ENCODE measurements around the gene ZRANB2. TPM values are rescaled to one million over a fixed set of nuclear protein-coding genes. Genes with fewer than 3 reads are reported as not detected.

The ZRANB2 gene
- total RNA-seq, 2 experiments from 2014 or later, result 102 TPM

DNA sequence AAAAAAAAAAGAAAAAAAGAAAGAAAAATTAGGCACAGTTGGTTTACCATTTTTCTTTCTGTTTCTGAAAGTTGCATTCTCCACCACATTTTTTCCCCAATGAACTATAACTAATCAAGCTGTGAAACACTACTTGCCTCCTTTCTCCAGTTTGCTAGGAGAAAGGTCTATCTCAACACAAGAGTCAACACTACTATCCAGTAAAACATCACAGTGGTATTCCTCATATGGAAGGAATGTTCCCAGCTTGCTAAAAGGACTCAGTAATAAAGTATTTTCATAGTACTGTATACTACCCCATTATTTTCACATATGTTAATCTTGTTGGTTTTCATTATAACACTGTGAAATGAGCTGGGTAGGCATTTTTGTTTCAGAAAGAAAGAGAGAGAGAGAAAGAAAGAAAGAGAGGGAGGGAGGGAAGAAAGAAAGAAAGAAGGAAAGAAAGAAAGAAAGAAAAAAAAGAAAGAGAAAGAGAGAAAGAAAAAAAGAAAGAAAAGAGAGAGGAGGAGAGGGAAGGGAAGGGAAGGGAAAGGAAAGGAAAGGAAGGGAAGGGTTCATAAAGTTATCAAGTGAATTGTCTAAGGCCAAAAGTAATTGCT lies 41.1 kb downstream of the ZRANB2 start:
- H3K4me3 ChIP-seq (ENCODE audit: low read length), result no peak overlapping the region

DNA sequence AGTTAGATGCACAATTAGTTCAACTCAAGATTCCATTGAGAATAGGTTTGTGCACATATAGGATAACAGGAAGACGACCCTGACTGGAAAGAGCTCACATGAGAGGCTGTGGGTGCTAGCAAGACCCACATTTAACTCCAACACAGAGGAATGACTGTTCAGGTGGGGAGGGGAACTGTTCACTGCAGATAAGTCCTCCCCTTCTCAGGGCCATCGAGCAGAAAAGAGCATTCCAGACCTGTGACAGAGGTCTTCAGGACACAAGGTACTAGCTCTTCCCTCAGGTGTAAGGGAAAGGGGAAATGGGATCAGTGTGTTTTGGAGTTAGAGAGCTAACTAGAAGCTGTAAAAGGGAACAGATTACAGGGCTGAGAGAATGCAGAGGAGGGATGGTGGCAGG lies 41.9 kb downstream of the ZRANB2 start:
- Histone ChIP-seq H3K4me1 (ENCODE audit: insufficient read depth, low read length) (no peaks in the 10 kb centered on the region), H3K27ac (ENCODE audit: low read depth in 1 of 2, low read length in 2 of 2) (no peak overlapping the region), H3K9me3 (ENCODE audit: control insufficient read depth in 1 of 2, insufficient read depth in 1 of 2, low read length in 2 of 2) (no peaks in the 10 kb centered on the region), H3K36me3 (ENCODE audit: insufficient read depth, low read length) (no peaks in the 10 kb centered on the region), H3K27me3 (ENCODE audit: control insufficient read depth in 1 of 2, insufficient read depth in 2 of 2, low read length in 2 of 2) (peaks cover 6 to 16% of the 10 kb centered on the region in 2 experiments), H3K4me3 (ENCODE audit: low read length) (no peak overlapping the region)
- intact Hi-C loops (cut with DNase I, micrococcal nuclease), result no loop called here
- H3K27me3 Mint-ChIP-seq, result peaks cover 52% of the 10 kb centered on the region
- TF ChIP-seq, protein P1, sequence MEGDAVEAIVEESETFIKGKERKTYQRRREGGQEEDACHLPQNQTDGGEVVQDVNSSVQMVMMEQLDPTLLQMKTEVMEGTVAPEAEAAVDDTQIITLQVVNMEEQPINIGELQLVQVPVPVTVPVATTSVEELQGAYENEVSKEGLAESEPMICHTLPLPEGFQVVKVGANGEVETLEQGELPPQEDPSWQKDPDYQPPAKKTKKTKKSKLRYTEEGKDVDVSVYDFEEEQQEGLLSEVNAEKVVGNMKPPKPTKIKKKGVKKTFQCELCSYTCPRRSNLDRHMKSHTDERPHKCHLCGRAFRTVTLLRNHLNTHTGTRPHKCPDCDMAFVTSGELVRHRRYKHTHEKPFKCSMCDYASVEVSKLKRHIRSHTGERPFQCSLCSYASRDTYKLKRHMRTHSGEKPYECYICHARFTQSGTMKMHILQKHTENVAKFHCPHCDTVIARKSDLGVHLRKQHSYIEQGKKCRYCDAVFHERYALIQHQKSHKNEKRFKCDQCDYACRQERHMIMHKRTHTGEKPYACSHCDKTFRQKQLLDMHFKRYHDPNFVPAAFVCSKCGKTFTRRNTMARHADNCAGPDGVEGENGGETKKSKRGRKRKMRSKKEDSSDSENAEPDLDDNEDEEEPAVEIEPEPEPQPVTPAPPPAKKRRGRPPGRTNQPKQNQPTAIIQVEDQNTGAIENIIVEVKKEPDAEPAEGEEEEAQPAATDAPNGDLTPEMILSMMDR (IDR thresholded peaks at IDR 0.05), result no peak
- ATAC-seq (ENCODE audit: poor library complexity) (no peak), DNase-seq (no peak)
- no peaks in the 10 kb centered on the region for H3K4me1 Mint-ChIP-seq (ENCODE audit: low read depth)
- H3K36me3 Mint-ChIP-seq (ENCODE audit: low read depth), result no peaks in the 10 kb centered on the region
- ChIA-PET POLR2A (no interaction called here), CTCF (no interaction called here)
- no peak overlapping the region for H3K27ac Mint-ChIP-seq
- no peak overlapping the region for H3K4me3 Mint-ChIP-seq
- no peaks in the 10 kb centered on the region for H3K9me3 Mint-ChIP-seq

More for the DNA sequence above, 41.1 kb downstream of the ZRANB2 start:
- no peak overlapping the region for H3K27ac ChIP-seq (ENCODE audit: low read depth in 1 of 2, low read length in 2 of 2)
- ChIA-PET POLR2A (no interaction called here), CTCF (no interaction called here)
- Mint-ChIP-seq H3K27me3 (peaks cover 55% of the 10 kb centered on the region), H3K36me3 (ENCODE audit: low read depth) (no peaks in the 10 kb centered on the region), H3K4me1 (ENCODE audit: low read depth) (no peaks in the 10 kb centered on the region), H3K27ac (no peak overlapping the region), H3K9me3 (no peaks in the 10 kb centered on the region), H3K4me3 (no peak overlapping the region)
- ATAC-seq (ENCODE audit: poor library complexity) (no peak), DNase-seq (no peak)
- TF ChIP-seq, protein P1 (IDR thresholded peaks at IDR 0.05), result no peak
- H3K4me1 ChIP-seq (ENCODE audit: insufficient read depth, low read length), result no peaks in the 10 kb centered on the region
- intact Hi-C loops (cut with DNase I, micrococcal nuclease), result no loop called here
- H3K9me3 ChIP-seq (ENCODE audit: control insufficient read depth in 1 of 2, insufficient read depth in 1 of 2, low read length in 2 of 2), result no peaks in the 10 kb centered on the region
- peaks cover 6 to 17% of the 10 kb centered on the region in 2 experiments for H3K27me3 ChIP-seq (ENCODE audit: control insufficient read depth in 1 of 2, insufficient read depth in 2 of 2, low read length in 2 of 2)
- H3K36me3 ChIP-seq (ENCODE audit: insufficient read depth, low read length), result no peaks in the 10 kb centered on the region

DNA sequence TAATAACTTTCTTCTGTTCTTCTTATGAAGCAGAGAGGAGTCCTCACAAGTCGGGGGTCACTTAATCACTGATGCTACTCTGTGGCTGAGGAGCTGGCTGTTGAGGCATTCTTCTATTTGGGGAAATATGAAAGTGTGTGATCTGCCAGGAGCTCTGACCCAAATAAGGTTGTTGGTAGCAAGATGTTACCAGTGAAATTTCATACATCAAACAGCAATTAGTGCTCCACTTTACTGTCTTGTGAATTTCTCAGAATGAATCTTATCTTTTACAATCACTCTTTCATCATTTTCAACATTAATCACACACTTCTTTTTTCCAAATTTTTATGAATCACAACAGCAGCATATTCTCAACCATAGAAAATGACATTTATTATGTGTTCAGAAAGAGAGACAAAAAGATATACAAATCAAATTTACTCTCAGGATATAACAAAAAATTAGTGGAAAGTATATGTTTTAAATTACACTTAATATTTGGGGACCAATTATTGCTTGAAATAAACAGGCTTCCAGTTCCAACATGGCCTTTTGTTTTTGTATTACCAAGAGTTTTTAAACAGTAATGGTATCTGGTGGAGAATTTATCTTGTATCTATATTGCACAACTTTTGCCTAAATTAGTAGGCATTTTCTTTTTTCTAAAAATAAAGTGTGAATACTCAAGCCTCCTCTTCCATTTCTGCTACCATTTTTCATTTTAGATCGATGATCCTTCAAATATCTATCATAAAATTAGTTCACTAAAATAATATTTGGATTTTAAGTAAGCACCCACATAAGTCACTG lies 42.8 kb downstream of the ZRANB2 start:
- Histone ChIP-seq H3K27ac (ENCODE audit: low read depth in 1 of 2, low read length in 2 of 2) (no peak overlapping the region), H3K4me1 (ENCODE audit: insufficient read depth, low read length) (no peaks in the 10 kb centered on the region), H3K4me3 (ENCODE audit: low read length) (no peak overlapping the region), H3K9me3 (ENCODE audit: control insufficient read depth in 1 of 2, insufficient read depth in 1 of 2, low read length in 2 of 2) (no peaks in the 10 kb centered on the region), H3K27me3 (ENCODE audit: control insufficient read depth in 1 of 2, insufficient read depth in 2 of 2, low read length in 2 of 2) (peaks cover 6 to 16% of the 10 kb centered on the region in 2 experiments), H3K36me3 (ENCODE audit: insufficient read depth, low read length) (no peaks in the 10 kb centered on the region)
- TF ChIP-seq, protein P1 (IDR thresholded peaks at IDR 0.05), result no peak
- DNase-seq (no peak), ATAC-seq (ENCODE audit: poor library complexity) (no peak)
- H3K36me3 Mint-ChIP-seq (ENCODE audit: low read depth), result no peaks in the 10 kb centered on the region
- H3K9me3 Mint-ChIP-seq, result no peaks in the 10 kb centered on the region
- ChIA-PET POLR2A (no interaction called here), CTCF (no interaction called here)
- no peak overlapping the region for H3K27ac Mint-ChIP-seq
- peaks cover 56% of the 10 kb centered on the region for H3K27me3 Mint-ChIP-seq
- intact Hi-C loops (cut with DNase I, micrococcal nuclease), result no loop called here
- H3K4me3 Mint-ChIP-seq, result no peak overlapping the region
- H3K4me1 Mint-ChIP-seq (ENCODE audit: low read depth), result no peaks in the 10 kb centered on the region

Measured in CD4-positive, alpha-beta T cell (primary cell).